ENCODE results near the gene EXOC6B. TPM values are rescaled to one million over a fixed set of nuclear protein-coding genes. Genes with fewer than 3 reads are reported as not detected.

Gene EXOC6B
- total RNA-seq, 2 donors from 2014 or later, result 51.3 to 68.9 TPM

GRCh38 chr2:72824224-72824842, 1.5 kb downstream of the EXOC6B start:
- Histone ChIP-seq H3K9me3 (ENCODE audit: control insufficient read depth, low read length) (no peaks in the 10 kb centered on the region), H3K4me1 (ENCODE audit: control insufficient read depth, insufficient read depth, low read length) (no peaks in the 10 kb centered on the region), H3K9ac (ENCODE audit: extremely low read depth, low read length, poor library complexity, severe bottlenecking) (peak overlapping the region; percentile 91), H3K27ac (ENCODE audit: low read depth, low read length) (no peak overlapping the region), H3K27me3 (ENCODE audit: control insufficient read depth, insufficient read depth, low read length, poor library complexity, severe bottlenecking) (no peaks in the 10 kb centered on the region), H3K36me3 (ENCODE audit: control insufficient read depth, insufficient read depth, low read length) (peaks cover 10% of the 10 kb centered on the region), H3K4me3 (ENCODE audit: low read length) (peak overlapping the region; percentile 90)
- 84 to 90% methylated on average over 2 to 4 of the region's 4 CpGs for WGBS, 2 experiments (ENCODE audit: insufficient coverage in 1 of 2, insufficient read length in 1 of 2)
- Mint-ChIP-seq H3K27me3 (ENCODE audit: insufficient read depth) (no peaks in the 10 kb centered on the region), H3K27ac (peak overlapping the region; percentile 97), H3K4me1 (peaks cover 15% of the 10 kb centered on the region), H3K36me3 (ENCODE audit: low read depth) (peaks cover 8% of the 10 kb centered on the region), H3K4me3 (peak overlapping the region; percentile 91), H3K9me3 (no peaks in the 10 kb centered on the region)
- TF ChIP-seq CTCF (conservative IDR thresholded peaks at IDR 0.05), result no peak
- DNase-seq, result no peak

GRCh38 chr2:72822794-72823193, 3.0 kb downstream of the EXOC6B start:
- H3K4me3 Mint-ChIP-seq, result no peak overlapping the region
- 88 to 95% methylated on average over 2 of the region's 2 CpGs for WGBS, 2 experiments (ENCODE audit: insufficient coverage in 1 of 2, insufficient read length in 1 of 2)
- no peak overlapping the region for H3K27ac Mint-ChIP-seq
- H3K9me3 Mint-ChIP-seq, result no peaks in the 10 kb centered on the region
- H3K36me3 Mint-ChIP-seq (ENCODE audit: low read depth), result peaks cover 11% of the 10 kb centered on the region
- H3K27me3 ChIP-seq (ENCODE audit: control insufficient read depth, insufficient read depth, low read length, poor library complexity, severe bottlenecking), result no peaks in the 10 kb centered on the region
- peaks cover 12% of the 10 kb centered on the region for H3K4me1 Mint-ChIP-seq
- DNase-seq, result no peak
- H3K36me3 ChIP-seq (ENCODE audit: control insufficient read depth, insufficient read depth, low read length), result peaks cover 10% of the 10 kb centered on the region
- peak overlapping the region; percentile 46 for H3K4me3 ChIP-seq (ENCODE audit: low read length)
- H3K9me3 ChIP-seq (ENCODE audit: control insufficient read depth, low read length), result no peaks in the 10 kb centered on the region
- no peaks in the 10 kb centered on the region for H3K27me3 Mint-ChIP-seq (ENCODE audit: insufficient read depth)
- H3K4me1 ChIP-seq (ENCODE audit: control insufficient read depth, insufficient read depth, low read length), result no peaks in the 10 kb centered on the region
- no peak overlapping the region for H3K27ac ChIP-seq (ENCODE audit: low read depth, low read length)
- no peak for TF ChIP-seq CTCF (conservative IDR thresholded peaks at IDR 0.05)
- no peak overlapping the region for H3K9ac ChIP-seq (ENCODE audit: extremely low read depth, low read length, poor library complexity, severe bottlenecking)

- no peak overlapping the region for H3K27ac Mint-ChIP-seq
- no peaks in the 10 kb centered on the region for H3K9me3 Mint-ChIP-seq
- peaks cover 11% of the 10 kb centered on the region for H3K36me3 Mint-ChIP-seq (ENCODE audit: low read depth)
- no peaks in the 10 kb centered on the region for H3K27me3 Mint-ChIP-seq (ENCODE audit: insufficient read depth)
- no peak overlapping the region for H3K4me3 Mint-ChIP-seq
- peak overlapping the region; percentile 46 for H3K4me3 ChIP-seq (ENCODE audit: low read length)
- H3K4me1 ChIP-seq (ENCODE audit: control insufficient read depth, insufficient read depth, low read length), result no peaks in the 10 kb centered on the region
- no peak overlapping the region for H3K27ac ChIP-seq (ENCODE audit: low read depth, low read length)
- no peaks in the 10 kb centered on the region for H3K9me3 ChIP-seq (ENCODE audit: control insufficient read depth, low read length)
- H3K36me3 ChIP-seq (ENCODE audit: control insufficient read depth, insufficient read depth, low read length), result peaks cover 10% of the 10 kb centered on the region
- H3K9ac ChIP-seq (ENCODE audit: extremely low read depth, low read length, poor library complexity, severe bottlenecking), result no peak overlapping the region
- DNase-seq, result no peak
- TF ChIP-seq CTCF (conservative IDR thresholded peaks at IDR 0.05), result no peak
- H3K27me3 ChIP-seq (ENCODE audit: control insufficient read depth, insufficient read depth, low read length, poor library complexity, severe bottlenecking), result no peaks in the 10 kb centered on the region
- H3K4me1 Mint-ChIP-seq, result peaks cover 16% of the 10 kb centered on the region
Observed at GRCh38 chr2:72821983-72822382, 3.9 kb downstream of the EXOC6B start.
